NK-92 treated with Interleukin-12 subunit alpha and Interleukin-12 subunit beta, amount 100 ng/mL, for 24 hours (cell line): ENCODE results near the gene CIDEA.
"Not testable (repeated sequence)": the region's sequence is repeated elsewhere in the genome, so short reads cannot be mapped to it uniquely, and the experiment has no call there.

ENCODE experiments used
- DNase-seq: peaks from one replicate; lab custom pipeline; 2025; lab: John Stamatoyannopoulos, UW

The CIDEA gene

GRCh38 chr18:12239431-12239830 lies 14.7 kb upstream of the CIDEA start:
- DNase-seq: no peak

GRCh38 chr18:12242658-12243260 lies 11.4 kb upstream of the CIDEA start:
- no peak for DNase-seq

DNA sequence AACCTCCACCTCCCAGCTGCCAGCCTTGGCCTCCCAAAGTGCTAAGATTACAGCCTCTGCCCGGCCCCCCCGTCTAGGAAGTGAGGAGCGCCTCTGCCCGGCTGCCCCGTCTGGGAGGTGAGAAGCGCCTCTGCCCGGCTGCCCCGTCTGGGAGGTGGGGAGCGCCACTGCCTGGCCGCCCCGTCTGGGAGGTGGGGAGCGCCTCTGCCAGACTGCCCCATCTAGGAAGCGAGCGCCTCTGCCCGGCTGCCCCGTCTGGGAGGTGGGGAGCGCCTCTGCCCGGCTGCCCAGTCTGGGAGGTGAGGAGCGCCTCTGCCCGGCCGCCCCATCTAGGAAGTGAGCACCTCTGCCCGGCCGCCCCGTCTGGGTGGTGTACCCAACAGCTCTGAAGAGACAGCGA lies 10.9 kb upstream of the CIDEA start:
- not testable (repeated sequence) for DNase-seq

DNA sequence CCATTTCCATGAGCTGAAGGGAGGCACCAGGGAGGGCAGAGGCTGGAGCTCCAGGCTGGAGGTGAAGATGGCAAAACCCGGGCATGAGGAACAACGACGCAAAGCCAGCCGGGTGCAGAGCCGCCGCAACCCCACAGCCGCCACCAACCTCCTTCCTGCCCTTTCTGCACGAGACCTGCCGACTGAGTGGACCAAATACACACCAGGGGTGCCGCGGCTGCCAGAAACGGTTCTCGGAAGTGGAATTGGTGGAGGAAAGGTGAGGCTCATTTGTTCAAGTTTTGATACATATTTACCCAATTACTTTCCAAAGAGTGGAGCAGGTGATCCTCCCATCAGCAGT lies 8.4 kb upstream of the CIDEA start:
- DNase-seq: no peak

GRCh38 chr18:12246849-12247808 lies 7.0 kb upstream of the CIDEA start:
- DNase-seq: no peak

DNA sequence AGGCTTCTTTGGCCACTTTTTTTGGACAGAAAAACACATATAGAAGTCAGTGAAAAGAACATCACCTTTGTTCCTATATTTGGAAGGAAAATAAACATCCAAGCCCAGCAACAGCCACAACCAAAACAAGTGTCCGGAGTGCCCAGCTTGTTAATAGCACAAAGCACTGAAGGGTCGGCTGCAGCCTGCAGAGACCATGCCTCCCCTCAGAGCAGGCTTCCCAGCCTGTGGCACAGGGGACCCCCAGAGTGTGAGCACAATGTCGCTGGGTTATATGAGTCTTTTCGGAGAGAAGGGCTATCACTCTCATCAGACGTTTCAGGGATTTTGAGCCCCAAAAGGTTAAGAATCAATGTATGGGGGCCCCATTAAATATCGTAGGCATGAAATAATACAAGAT lies 6.2 kb upstream of the CIDEA start:
- no peak for DNase-seq

GRCh38 chr18:12248926-12249720 lies 5.0 kb upstream of the CIDEA start:
- DNase-seq: no peak

DNA sequence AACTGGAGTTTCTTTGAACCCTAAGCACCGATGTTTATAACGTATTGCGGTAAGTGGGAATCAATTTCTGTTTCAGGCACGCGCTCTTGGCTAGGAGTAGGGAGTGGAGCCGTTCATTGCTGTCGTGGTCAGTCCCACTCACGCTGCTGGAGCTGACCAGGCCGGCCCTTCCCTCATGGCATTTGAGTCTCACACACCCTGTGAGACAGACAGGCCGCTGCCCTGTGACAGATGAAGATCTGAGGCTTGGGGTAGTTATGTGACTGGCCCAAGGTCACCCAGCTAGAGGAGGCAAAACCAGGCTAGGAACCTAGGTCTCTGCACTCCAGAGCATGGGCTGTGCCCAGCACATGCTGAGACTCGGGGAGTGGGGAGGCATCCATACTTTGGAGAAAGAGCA lies 2.9 kb upstream of the CIDEA start:
- no peak for DNase-seq

GRCh38 chr18:12252061-12252460 lies 2.1 kb upstream of the CIDEA start:
- no peak for DNase-seq

DNA sequence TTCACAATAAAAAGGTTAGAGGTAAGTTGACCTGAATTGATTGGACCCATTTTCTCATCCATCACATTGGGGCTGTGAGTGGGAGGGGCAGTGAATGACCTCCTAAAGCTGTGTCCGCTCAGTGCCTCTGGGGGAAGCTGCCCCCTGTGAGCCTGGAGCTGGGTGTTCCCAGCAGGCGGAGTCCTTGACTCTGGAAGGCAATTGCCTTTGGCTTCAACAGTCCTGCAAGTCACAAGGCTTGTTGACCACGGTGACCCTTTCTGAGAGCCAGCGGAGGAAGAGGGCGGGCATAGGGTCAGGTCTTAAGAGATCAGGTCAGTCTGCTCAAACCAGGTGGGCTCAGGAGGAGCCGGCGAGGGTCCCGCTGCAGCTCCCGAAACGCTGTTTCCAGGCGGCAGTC lies 1.1 kb upstream of the CIDEA start:
- no peak for DNase-seq

DNA sequence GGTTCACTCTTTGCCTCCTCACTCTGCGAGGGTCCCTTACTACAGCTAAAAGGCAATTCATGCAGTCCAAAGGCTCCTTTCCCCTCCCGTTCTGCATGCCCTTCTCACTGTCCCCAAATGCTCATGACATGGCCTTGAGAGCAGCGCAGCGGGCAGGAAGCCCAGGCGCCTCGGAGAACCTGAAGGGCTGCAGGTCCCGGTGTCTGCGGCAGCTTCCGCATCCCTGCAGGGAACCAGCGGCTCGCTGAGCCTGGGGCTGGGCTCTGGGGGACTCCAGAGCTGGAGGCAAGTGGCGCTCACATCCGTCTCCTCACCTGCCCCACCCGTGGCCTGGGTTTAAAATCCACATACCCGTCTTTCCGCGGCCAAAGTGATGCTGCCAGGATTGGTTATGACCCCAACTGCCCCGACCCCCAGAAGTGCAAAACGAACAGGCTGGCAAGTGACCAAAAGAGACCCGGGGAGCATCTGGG lies 462 bp upstream of the CIDEA start:
- DNase-seq: no peak

DNA sequence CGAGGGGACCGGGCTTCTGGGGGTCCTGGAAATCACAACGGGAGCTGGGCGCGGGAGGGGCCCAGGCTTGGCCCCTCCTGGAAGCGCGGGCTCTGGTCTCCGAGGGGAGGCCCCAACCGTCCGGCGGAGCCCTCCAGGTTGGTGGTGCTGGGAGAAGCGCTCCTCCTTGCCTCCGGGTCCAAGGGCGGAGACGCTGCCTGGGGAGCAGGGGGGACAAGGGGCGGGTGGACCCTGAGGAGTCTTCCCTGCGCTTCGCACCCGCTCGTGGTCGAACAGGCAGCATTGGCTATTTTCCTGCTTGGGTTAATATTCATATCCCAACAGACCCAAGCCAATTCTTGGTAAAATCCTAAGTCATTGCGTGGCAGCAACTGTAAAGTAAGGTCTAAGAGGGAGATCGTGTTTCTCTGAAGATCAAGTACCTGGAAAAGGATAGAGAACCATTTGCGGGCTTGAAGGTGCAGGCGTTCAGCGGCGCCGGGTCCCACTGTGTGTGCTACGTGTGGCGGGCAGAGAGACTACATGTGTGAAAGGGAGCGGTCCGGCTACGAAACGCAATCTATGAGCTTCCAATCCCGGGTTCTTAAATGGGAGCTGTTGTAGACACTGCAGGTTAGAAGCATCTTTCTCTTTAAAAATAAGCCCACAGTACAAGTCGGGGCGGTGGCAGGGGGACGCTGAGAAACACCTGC lies 805 bp downstream of the CIDEA start:
- no peak for DNase-seq

- no peak for DNase-seq
Measured at GRCh38 chr18:12255626-12256026, 1.5 kb downstream of the CIDEA start.

DNA sequence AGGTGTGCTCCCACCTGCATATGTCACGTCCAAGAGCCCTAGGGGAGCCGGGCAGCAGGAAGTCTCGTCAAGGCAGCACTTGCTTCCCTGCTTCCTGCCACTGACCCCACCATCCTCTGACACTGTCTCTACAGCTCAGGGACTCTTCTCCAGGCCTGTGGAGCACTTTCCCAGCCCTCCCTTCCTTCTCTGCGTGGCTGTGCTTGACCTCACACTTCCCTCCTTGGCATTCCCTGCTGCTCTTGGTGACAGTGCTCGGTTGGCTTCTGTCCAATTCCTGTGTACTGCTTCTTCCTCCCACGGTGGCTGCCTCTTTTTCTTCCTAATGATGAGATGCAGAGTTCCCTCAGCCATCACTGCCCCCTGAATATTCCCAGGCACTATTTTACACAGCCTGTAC lies 2.8 kb downstream of the CIDEA start:
- DNase-seq: no peak

DNA sequence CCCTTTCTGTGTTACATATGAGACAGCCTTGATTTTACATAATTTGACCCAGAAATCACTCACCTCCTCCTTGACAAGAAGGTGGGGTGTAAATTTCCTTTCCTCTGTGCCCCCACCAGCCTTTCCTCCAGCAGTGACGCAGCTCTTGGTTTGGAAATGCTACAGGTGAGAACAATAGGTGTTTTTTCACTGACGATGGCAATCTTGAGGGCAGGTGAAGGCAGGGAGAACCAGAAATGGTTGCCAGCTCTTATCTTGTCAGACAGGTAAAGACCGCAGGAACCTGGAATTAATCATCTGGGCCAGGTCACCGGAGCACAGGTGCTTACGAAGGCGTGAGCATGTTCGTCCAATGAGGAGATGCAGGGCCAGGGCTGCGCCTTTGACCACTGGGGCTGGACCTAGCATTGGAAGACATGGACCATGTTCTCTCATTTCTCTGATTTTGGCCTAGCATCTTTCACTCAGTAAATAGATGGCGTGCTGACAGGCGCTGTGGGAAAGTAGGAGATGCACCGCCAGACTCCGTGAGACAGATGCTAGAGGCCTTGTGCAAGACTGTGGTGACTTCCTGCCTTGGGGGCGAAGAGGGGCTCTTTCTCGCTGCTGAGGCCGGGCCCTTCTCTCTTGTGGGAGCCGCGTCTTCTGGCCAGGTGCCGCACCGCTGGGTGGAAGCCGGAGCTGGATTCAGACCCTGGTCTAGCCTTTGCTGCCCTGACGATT lies 4.0 kb downstream of the CIDEA start:
- DNase-seq: no peak

DNA sequence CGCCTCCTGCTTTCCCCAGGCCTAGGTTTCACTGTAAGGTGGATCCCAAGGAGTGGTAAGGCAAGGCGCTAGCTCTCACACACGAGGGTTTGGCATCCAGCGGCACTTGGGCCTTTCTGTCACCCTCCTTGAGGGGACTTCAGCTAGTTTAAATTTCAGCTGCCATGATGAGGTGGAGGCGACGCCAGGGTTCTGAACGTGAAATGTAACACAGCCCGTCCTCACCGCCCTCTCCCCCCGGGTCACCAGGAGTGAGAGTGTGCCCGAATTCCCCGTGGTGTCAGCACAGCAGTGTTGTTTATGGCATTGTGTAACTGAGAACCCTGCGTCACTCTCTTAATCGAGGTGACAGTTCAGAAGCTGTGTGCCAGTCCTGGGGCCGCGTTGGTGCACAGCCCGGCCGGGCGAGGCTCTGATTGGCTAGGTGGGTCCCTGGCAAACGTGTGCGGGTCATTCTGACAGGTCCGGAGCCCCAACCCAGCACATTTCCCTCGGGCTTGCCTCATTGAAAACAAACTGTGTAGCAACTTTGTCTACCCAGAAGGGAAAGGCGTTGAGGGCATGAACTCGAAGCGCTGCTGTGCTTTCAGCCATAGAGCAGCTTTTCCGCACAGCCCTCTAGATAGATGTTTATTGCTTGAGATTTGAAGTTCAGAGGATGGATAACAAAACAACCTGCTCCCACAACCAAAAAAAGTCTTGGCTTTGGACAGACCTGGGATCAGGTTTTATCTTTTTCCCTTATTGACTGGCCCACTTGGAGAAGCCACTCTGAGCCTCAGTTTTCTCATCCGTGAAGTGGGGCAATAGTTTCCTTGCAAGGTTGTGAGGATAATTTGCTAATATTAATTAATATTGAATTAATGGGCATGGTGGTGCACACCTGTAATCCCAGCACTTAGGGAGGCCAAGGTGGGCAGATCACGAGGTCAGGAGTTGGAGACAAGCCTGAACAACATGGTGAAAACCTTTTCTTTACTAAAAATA lies 4.9 kb downstream of the CIDEA start:
- DNase-seq: no peak

- no peak for DNase-seq
Measured at GRCh38 chr18:12262748-12263147, 8.6 kb downstream of the CIDEA start.

DNA sequence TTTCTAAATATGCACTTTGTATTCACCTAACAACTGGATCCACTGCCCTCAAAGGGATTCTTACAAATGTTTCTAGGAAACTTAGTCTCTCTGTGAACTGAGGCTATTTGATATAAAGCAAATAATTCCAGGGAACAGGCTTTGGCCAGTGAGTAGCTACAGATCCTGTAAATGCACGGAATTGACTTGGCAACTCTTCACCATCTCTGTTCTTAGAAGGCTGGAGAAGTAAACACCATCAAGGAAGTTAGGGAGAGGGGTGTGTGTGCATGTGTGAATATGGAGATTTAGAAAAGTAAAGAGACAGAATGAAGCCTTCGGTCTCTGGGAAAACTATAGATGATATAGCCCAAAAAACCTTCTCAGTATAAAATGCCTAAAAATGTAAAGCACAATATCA lies 10.7 kb downstream of the CIDEA start:
- DNase-seq: no peak

DNA sequence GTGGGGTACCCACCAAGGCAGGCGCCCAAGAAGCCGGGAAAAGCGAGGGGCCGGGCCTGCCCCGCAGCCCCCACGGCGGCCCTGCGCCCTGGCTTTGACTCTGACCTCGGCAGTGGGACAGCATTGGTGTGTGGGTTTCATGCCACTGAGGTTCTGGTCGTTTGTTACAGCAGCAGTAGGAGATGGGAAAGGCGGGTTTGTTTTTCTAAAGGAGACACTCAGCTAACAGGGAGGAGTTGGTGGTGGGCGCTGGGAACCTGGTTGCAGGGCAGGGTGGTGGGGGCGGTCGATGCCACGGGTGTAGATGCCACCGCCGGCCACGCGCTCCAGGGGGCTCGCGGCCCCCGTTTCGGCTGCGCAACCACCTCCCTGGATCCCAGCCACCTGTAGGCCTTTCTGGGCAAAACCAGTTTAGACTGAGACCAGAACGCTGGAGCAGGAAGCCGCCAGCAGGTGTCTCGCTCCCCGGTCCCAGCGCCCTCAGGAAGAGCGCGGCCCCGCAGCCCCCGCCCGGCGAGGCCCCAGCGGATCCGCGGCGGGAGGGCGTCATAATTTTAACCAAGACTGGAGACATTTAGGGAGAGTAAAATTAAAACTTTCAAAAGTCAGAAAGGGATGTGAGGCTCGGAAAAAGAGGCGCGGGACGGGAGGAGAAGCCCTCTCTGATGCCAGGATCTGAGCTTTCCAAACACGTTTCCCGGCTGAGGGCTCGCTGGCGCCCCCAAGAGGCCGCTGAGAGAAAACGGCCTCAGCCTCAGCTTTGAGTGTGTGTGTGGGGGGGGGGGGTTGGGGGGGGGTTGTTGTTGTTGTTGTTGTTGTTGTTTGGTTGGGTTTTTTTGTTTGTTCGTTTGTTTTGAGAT lies 17.4 kb downstream of the CIDEA start:
- no peak for DNase-seq
